ENCODE measurements around the gene GPR158. TPM values are rescaled to one million over a fixed set of nuclear protein-coding genes. Genes with fewer than 3 reads are reported as not detected.

Gene GPR158
- total RNA-seq, 2 experiments from 2014 or later = not detected

- Mint-ChIP-seq H3K4me1 (no peaks in the 10 kb centered on the region), H3K9me3 (peaks cover 4% of the 10 kb centered on the region)
- POLR2A ChIA-PET = no interaction called here
These were observed 347.5 kb downstream of the GPR158 start for GRCh38 chr10:25522294-25522693.

DNA sequence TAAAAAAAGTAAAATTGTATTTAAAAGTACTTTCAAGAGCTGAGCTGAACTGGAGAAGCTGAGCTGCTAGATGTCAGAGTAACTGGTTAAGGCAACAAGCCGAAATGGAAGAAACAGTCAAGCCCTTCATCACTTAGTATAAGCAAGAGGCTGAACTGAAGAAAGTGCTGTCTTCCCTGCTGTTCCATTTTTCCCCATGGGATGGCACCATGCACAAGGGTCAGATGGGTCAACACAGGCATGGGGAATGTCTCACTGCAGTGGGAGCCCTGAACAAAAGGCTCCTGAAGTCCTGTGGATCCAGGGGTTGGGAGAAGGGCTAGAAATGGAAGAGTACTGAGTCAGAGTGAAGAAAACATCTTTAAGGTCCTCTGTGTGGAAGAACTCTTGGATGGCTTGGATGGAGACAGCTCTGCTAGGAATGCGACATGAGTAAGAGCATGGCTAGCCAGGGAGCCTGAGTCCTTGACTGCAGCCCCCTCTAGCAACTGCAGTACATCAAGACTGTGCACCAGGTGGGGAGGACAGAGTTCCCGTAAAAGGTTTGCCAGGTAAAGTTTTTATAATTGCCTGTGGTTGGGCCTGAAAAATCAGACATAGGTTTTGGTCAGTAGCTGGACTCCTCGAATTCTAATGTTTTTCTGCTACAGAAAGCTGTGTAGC lies 348.3 kb downstream of the GPR158 start:
- DNase-seq = no peak
- Mint-ChIP-seq H3K27me3 (no peaks in the 10 kb centered on the region), H3K4me3 (no peak overlapping the region), H3K36me3 (ENCODE audit: low read depth) (no peaks in the 10 kb centered on the region), H3K9me3 (peaks cover 4% of the 10 kb centered on the region), H3K4me1 (no peaks in the 10 kb centered on the region), H3K27ac (no peak overlapping the region)
- CTCF ChIA-PET = no interaction called here
- POLR2A ChIA-PET = no interaction called here

More at GRCh38 chr10:25522294-25522693, 347.5 kb downstream of the GPR158 start:
- CTCF ChIA-PET = no interaction called here
- H3K27me3 Mint-ChIP-seq = no peaks in the 10 kb centered on the region
- no peaks in the 10 kb centered on the region for H3K36me3 Mint-ChIP-seq (ENCODE audit: low read depth)
- H3K4me3 Mint-ChIP-seq = no peak overlapping the region
- no peak for DNase-seq
- no peak overlapping the region for H3K27ac Mint-ChIP-seq

DNA sequence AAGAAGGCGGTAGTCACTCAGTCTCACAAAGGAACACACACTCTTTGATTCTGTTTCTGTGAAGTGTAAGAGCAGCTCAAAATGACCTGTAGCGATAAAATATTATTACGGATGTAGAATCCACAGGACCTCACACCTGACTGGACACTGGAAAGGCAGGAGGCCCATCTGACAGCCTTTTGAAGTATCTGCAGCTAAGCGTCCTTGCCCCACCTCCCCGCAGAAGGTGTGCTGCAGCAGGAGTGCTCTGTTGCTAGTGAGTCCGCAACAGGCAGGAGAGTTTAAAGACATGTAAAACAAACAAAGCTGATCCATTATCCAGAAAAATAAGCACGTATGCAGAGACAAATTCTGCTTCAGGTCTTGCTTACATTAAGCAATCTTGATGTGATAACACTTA lies 355.5 kb downstream of the GPR158 start:
- ChIA-PET POLR2A (no interaction called here), CTCF (no interaction called here)
- no peak overlapping the region for H3K4me3 Mint-ChIP-seq
- no peaks in the 10 kb centered on the region for H3K4me1 Mint-ChIP-seq
- no peak for DNase-seq
- no peaks in the 10 kb centered on the region for H3K27me3 Mint-ChIP-seq
- no peak overlapping the region for H3K27ac Mint-ChIP-seq
- H3K9me3 Mint-ChIP-seq = peaks cover 2% of the 10 kb centered on the region
- H3K36me3 Mint-ChIP-seq (ENCODE audit: low read depth) = no peaks in the 10 kb centered on the region

DNA sequence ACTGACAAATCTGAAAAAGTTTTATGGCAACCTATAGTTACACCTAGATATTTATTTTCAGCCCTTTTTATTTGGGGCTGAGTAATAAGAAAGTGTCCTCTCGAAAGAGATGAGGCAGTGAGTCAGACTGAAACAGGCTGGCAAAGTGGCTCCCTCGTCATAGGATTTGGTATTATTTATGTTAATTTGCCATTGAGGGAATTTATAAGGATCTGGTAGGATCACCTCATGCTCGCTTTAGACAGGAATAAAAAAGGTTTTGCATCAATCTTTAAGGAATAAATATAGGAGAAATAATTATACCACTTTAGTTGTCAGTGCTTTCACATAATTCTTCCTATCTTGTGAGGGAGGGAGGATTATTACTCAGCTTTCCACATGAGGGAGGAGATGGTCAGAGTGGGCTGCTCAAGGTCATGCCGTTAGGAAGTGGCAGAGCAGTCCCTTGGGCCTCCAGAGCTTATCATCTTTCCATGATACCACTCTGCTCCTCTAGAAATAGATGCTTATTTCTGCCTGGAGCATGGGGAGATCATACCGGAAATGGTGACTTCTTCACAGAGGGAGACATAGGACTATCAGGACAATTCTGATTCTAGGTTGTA lies 356.8 kb downstream of the GPR158 start:
- Mint-ChIP-seq H3K27me3 (no peaks in the 10 kb centered on the region), H3K36me3 (ENCODE audit: low read depth) (no peaks in the 10 kb centered on the region)
- POLR2A ChIA-PET = no interaction called here

GRCh38 chr10:25532213-25532612 lies 357.4 kb downstream of the GPR158 start:
- peaks cover 2% of the 10 kb centered on the region for H3K9me3 Mint-ChIP-seq
- ChIA-PET CTCF (no interaction called here), POLR2A (no interaction called here)
- no peaks in the 10 kb centered on the region for H3K27me3 Mint-ChIP-seq
- no peak overlapping the region for H3K4me3 Mint-ChIP-seq
- no peak for DNase-seq
- no peaks in the 10 kb centered on the region for H3K4me1 Mint-ChIP-seq
- H3K36me3 Mint-ChIP-seq (ENCODE audit: low read depth) = no peaks in the 10 kb centered on the region
- no peak overlapping the region for H3K27ac Mint-ChIP-seq

More for the DNA sequence above, 356.8 kb downstream of the GPR158 start:
- no peak overlapping the region for H3K27ac Mint-ChIP-seq
- peaks cover 2% of the 10 kb centered on the region for H3K9me3 Mint-ChIP-seq
- no peak overlapping the region for H3K4me3 Mint-ChIP-seq
- DNase-seq = no peak
- no peaks in the 10 kb centered on the region for H3K4me1 Mint-ChIP-seq
- CTCF ChIA-PET = no interaction called here

DNA sequence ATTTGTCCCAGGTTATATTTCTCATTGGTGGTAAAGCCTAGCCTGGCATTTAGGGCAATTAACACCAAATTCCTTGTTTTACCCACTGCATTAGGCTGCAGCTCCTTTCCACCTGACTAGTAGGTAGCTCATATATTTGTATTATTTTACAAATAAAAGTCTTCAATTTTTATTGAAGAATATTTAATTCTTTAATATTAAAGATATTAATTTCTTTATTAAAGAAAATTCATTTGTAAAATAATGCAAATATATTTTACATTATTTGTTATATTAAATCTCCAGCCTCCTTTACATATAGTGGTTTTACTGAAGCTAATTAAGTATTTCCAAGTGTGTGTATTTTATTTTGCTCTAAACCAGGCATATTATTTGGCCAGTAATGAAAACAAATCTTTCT lies 361.2 kb downstream of the GPR158 start:
- H3K4me1 Mint-ChIP-seq = no peaks in the 10 kb centered on the region
- no peaks in the 10 kb centered on the region for H3K27me3 Mint-ChIP-seq
- ChIA-PET POLR2A (no interaction called here), CTCF (no interaction called here)
- no peaks in the 10 kb centered on the region for H3K36me3 Mint-ChIP-seq (ENCODE audit: low read depth)
- H3K9me3 Mint-ChIP-seq = no peaks in the 10 kb centered on the region
- no peak overlapping the region for H3K27ac Mint-ChIP-seq
- H3K4me3 Mint-ChIP-seq = no peak overlapping the region
- no peak for DNase-seq

- ChIA-PET CTCF (no interaction called here), POLR2A (no interaction called here)
- H3K27me3 Mint-ChIP-seq = no peaks in the 10 kb centered on the region
- DNase-seq = no peak
- no peak overlapping the region for H3K4me3 Mint-ChIP-seq
- peaks cover 8% of the 10 kb centered on the region for H3K9me3 Mint-ChIP-seq
- H3K4me1 Mint-ChIP-seq = no peaks in the 10 kb centered on the region
- H3K27ac Mint-ChIP-seq = no peak overlapping the region
- no peaks in the 10 kb centered on the region for H3K36me3 Mint-ChIP-seq (ENCODE audit: low read depth)
These were observed 372.6 kb downstream of the GPR158 start for GRCh38 chr10:25547382-25547781.

DNA sequence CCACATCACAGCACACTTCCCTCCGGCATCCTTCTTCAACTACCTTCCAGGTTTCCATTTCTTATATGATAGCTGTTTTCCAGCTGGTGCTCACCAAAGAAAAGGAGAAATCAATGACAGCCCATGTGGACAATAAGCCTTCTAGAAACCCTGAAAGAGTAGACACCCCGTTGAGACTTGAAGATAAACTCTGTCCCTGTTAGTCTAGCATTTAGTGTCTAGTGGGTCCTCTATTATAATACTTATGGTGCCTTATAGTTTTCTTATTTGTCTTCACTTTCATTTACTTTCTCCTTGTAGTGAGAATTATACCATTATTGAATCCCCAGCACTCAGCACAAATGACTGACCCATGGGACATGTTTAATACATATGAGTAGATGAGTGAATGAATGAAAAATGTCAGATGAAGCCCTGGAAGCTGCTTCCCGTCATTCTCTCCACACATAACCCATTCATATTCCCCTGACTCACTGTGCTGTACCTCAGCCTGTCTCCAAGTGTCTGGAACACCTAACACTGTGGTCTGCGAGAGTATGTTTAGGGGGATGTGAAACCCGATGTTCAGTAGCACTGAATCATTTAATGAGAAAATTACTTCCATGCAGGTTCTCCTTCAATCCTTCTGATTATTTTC lies 377.6 kb downstream of the GPR158 start:
- no peak overlapping the region for H3K27ac Mint-ChIP-seq
- no peaks in the 10 kb centered on the region for H3K4me1 Mint-ChIP-seq
- H3K4me3 Mint-ChIP-seq = no peak overlapping the region
- no peaks in the 10 kb centered on the region for H3K36me3 Mint-ChIP-seq (ENCODE audit: low read depth)
- H3K27me3 Mint-ChIP-seq = no peaks in the 10 kb centered on the region
- DNase-seq = no peak
- peaks cover under 1% of the 10 kb centered on the region for H3K9me3 Mint-ChIP-seq
- CTCF ChIA-PET = no interaction called here
- POLR2A ChIA-PET = no interaction called here

- no peak for DNase-seq
- Mint-ChIP-seq H3K4me3 (no peak overlapping the region), H3K27ac (no peak overlapping the region), H3K36me3 (ENCODE audit: low read depth) (no peaks in the 10 kb centered on the region), H3K9me3 (no peaks in the 10 kb centered on the region), H3K4me1 (no peaks in the 10 kb centered on the region), H3K27me3 (no peaks in the 10 kb centered on the region)
- CTCF ChIA-PET = interaction anchor here (0.8 kb wide), 1 partner anchor 27 kb away, joined by 3 read pairs; no protein-coding TSS in a partner anchor
- POLR2A ChIA-PET = no interaction called here
These were observed 381.1 kb downstream of the GPR158 start for GRCh38 chr10:25555865-25556264.

GRCh38 chr10:25556457-25556856 lies 381.7 kb downstream of the GPR158 start:
- Mint-ChIP-seq H3K4me3 (no peak overlapping the region), H3K9me3 (peaks cover 2% of the 10 kb centered on the region), H3K27ac (no peak overlapping the region), H3K4me1 (no peaks in the 10 kb centered on the region), H3K27me3 (no peaks in the 10 kb centered on the region), H3K36me3 (ENCODE audit: low read depth) (no peaks in the 10 kb centered on the region)
- ChIA-PET POLR2A (no interaction called here), CTCF (interaction anchor here (0.8 kb wide), 1 partner anchor 26 kb away, joined by 3 read pairs; no protein-coding TSS in a partner anchor)
- no peak for DNase-seq

DNA sequence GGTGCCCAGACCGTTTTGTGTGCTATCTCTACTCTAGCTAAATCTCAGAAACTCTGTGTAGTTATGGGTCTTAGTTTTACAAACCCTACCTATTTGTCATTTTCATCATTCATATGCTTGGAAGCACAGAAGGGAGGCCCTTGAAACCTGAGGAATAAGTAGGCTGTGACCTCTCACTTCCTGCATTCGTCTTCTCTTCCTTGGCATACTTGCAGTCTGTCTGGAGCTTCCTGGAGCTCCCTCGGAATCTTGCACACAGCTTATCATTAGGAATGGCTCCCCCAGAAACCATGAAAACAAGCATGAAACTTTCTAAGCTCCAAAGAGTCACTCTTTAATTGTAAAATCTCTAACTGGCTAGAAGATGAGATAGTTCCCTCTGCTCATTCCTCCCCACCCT lies 382.3 kb downstream of the GPR158 start:
- ChIA-PET POLR2A (no interaction called here), CTCF (interaction anchor here (0.9 kb wide), 1 partner anchor 11 kb away, joined by 3 read pairs; no protein-coding TSS in a partner anchor)
- H3K4me3 Mint-ChIP-seq = no peak overlapping the region
- H3K9me3 Mint-ChIP-seq = peaks cover 2% of the 10 kb centered on the region
- no peak for DNase-seq
- no peak overlapping the region for H3K27ac Mint-ChIP-seq
- no peaks in the 10 kb centered on the region for H3K36me3 Mint-ChIP-seq (ENCODE audit: low read depth)
- H3K4me1 Mint-ChIP-seq = no peaks in the 10 kb centered on the region
- H3K27me3 Mint-ChIP-seq = no peaks in the 10 kb centered on the region

DNA sequence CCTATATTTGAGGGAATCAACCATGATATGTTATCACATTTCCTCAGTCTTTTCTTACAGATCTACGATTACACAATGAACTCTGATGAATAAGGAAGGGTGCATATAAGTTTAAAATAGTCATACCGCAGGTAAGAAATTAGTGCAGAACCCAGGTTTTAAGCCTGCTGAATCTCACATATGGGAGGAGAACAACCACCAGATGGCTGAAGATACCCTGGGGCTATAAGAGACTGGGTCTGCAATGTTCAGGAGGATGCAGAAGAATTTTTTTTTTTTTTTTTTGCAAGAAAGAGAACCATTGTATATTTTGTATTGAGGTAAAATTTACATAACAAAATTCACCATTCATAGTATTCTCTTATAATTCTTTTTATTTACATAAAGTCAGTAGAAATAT lies 387.0 kb downstream of the GPR158 start:
- H3K36me3 Mint-ChIP-seq (ENCODE audit: low read depth) = no peaks in the 10 kb centered on the region
- CTCF ChIA-PET = no interaction called here
- DNase-seq = no peak
- peaks cover 7% of the 10 kb centered on the region for H3K9me3 Mint-ChIP-seq
- POLR2A ChIA-PET = no interaction called here
- H3K4me3 Mint-ChIP-seq = no peak overlapping the region
- no peaks in the 10 kb centered on the region for H3K27me3 Mint-ChIP-seq
- H3K27ac Mint-ChIP-seq = no peak overlapping the region
- H3K4me1 Mint-ChIP-seq = no peaks in the 10 kb centered on the region

DNA sequence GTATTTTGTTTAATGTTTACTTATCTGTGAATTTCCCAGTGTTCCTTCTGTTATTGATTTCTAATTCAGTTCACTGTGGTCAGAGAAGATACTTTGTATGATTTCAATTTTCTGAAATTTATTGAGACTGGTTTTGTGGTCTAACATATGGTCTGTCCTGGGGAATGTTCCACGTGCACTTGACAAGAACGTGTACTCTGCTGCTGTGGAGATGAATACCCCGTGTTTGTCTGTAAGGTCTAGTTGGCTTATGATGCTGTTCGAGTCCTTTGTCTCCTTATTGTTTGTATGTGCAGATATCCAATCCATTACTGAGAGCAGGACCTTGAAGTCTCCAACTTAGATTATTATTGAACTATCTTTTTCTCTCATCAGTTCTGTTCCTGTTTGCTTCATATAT lies 387.7 kb downstream of the GPR158 start:
- CTCF ChIA-PET = no interaction called here
- POLR2A ChIA-PET = no interaction called here
- Mint-ChIP-seq H3K27me3 (no peaks in the 10 kb centered on the region), H3K36me3 (ENCODE audit: low read depth) (no peaks in the 10 kb centered on the region), H3K4me1 (no peaks in the 10 kb centered on the region), H3K4me3 (no peak overlapping the region), H3K9me3 (peaks cover 7% of the 10 kb centered on the region), H3K27ac (no peak overlapping the region)
- DNase-seq = no peak

DNA sequence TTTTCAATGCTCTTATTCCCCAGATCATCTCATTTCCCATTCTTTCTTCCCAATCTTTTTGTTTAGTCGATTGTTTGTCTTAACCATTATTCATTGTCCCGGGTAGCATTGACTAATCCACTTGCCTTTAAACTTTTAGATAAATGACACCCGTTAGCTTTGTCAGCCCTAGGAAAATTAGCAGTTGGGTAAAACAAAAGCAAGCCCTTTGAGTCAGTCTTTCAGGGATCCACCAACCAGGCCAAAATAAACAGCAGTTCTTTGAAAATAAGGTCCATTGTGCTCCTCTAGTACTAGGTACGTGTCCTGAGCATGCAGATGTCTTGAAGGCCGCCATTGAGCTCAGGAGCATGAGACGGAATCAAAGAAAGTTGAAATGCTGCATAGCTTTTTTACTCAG lies 389.6 kb downstream of the GPR158 start:
- no peak overlapping the region for H3K4me3 Mint-ChIP-seq
- H3K36me3 Mint-ChIP-seq (ENCODE audit: low read depth) = no peaks in the 10 kb centered on the region
- H3K4me1 Mint-ChIP-seq = no peaks in the 10 kb centered on the region
- no peak for DNase-seq
- ChIA-PET POLR2A (no interaction called here), CTCF (no interaction called here)
- H3K27me3 Mint-ChIP-seq = no peaks in the 10 kb centered on the region
- no peak overlapping the region for H3K27ac Mint-ChIP-seq
- peaks cover 7% of the 10 kb centered on the region for H3K9me3 Mint-ChIP-seq

Data from activated CD4-positive, alpha-beta memory T cell treated with anti-CD3 and anti-CD28 coated beads, Interleukin-2, amount 10 ng/mL, durations not matched to agents 7 days and 5 days (primary cell).